HepG2 (cell line): Measurements from ENCODE around the gene UCN. TPM values are rescaled to one million over a fixed set of nuclear protein-coding genes. Genes with fewer than 3 reads are reported as not detected.
A peak's percentile ranks its signal among the peaks of the same experiment; 100 is the strongest.

Experiments
- ATAC-seq: fragments of 200-7000 bp; cut with Tn5 transposase; 3 replicates; pipeline ENCODE4 v1.9.1; 2020; ENCODE audit warnings: mild to moderate bottlenecking, moderate library complexity
- BruUV-seq: library from RNA; stranded (reverse); fragments of 400-500 nt; replicated peaks from 2 replicates; lab custom pipeline; 2021; lab: Mats Ljungman, UMichigan
- CTCF ChIA-PET: fragments of 300-600 bp; formaldehyde crosslinking; extraction: SDS; loops from one replicate; lab custom pipeline; 2021; ENCODE audit warnings: low total read pairs, inconsistent platforms, low intra/inter-chr PET ratio; lab: Yijun Ruan, JAX
- POLR2A ChIA-PET: fragments of 350-600 bp; sonication (Branson Sonifier 250); formaldehyde crosslinking; loops from one replicate; lab custom pipeline; 2020; ENCODE audit warnings: antibody characterized with exemption, inconsistent platforms; lab: Yijun Ruan, JAX
- DNase-seq: peaks from one replicate; pipeline ENCODE4 v3.0.0-alpha.2; 2015; ENCODE audit warnings: low spot score
- FAIRE-seq: peaks from 3 replicates; lab custom pipeline; 2011; peaks lifted over from hg19 to GRCh38; lab: Jason Lieb, UNC
- H2AFZ ChIP-seq: one replicate; pipeline ENCODE4 v1.6.1; 2011; ENCODE audit warnings: low read length, inconsistent platforms
- H3K27ac ChIP-seq: fragments of 300-600 bp; 3 replicates; pipeline ENCODE4 v1.8.0; 2011; ENCODE audit warnings: mixed run types, mild to moderate bottlenecking, mixed read lengths, low read length, inconsistent platforms; ENCODE audit not compliant: insufficient read depth; ENCODE audit errors: extremely low read length
- H3K27me3 ChIP-seq, 2 experiments: fragments of 200-600 bp in 1 of 2; 2 replicates in 1 of 2; 3 replicates in 1 of 2; pipeline versions ENCODE4 v1.6.0 to v1.8.0; 2011; ENCODE audit warnings: low read length in 2 of 2, mild to moderate bottlenecking in 2 of 2, moderate library complexity in 2 of 2, inconsistent platforms in 1 of 2; ENCODE audit not compliant: insufficient read depth in 2 of 2, control insufficient read depth in 1 of 2
- H3K36me3 ChIP-seq, 2 experiments: fragments of 200-600 bp in 1 of 2; replicated peaks in 1 of 2; 2 replicates in 1 of 2; 3 replicates in 1 of 2; pipeline versions ENCODE4 v1.5.1 to v1.8.0; 2011; ENCODE audit warnings: low read length in 2 of 2, inconsistent platforms in 1 of 2; ENCODE audit not compliant: insufficient read depth in 2 of 2, control insufficient read depth in 1 of 2
- H3K4me1 ChIP-seq: 2 replicates; pipeline ENCODE4 v1.5.1; 2012; ENCODE audit warnings: low read length, inconsistent platforms; ENCODE audit not compliant: insufficient read depth
- H3K4me2 ChIP-seq: 2 replicates; pipeline ENCODE4 v1.6.0; 2011; ENCODE audit warnings: low read depth, low read length, inconsistent platforms
- H3K4me3 ChIP-seq, 3 experiments: fragments of 200-600 bp in 1 of 3; sonication (generic), shearing (Covaris generic) in 1 of 3; replicated peaks in 1 of 3; 2 replicates each; pipeline ENCODE4 v1.5.1; 2011 to 2016; ENCODE audit warnings: low read length in 3 of 3, inconsistent platforms in 2 of 3, low read depth in 2 of 3, mild to moderate bottlenecking in 2 of 3, control low read depth in 1 of 3, mixed read lengths in 1 of 3; ENCODE audit not compliant: insufficient read depth in 1 of 3
- H3K79me2 ChIP-seq: one replicate; pipeline ENCODE4 v1.6.1; 2011; ENCODE audit warnings: low read length, inconsistent platforms; ENCODE audit not compliant: insufficient read depth
- H3K9ac ChIP-seq: 2 replicates; pipeline ENCODE4 v1.6.0; 2011; ENCODE audit warnings: mild to moderate bottlenecking, low read depth, low read length, inconsistent platforms; ENCODE audit not compliant: insufficient read depth
- H3K9me3 ChIP-seq: 2 replicates; pipeline ENCODE4 v1.5.1; 2012; ENCODE audit warnings: mild to moderate bottlenecking, low read length
- H4K20me1 ChIP-seq: 2 replicates; pipeline ENCODE4 v1.6.0; 2011; ENCODE audit warnings: inconsistent platforms, mild to moderate bottlenecking, low read length, moderate library complexity; ENCODE audit not compliant: insufficient read depth
- AGO1 ChIP-seq: fragments of 200-400 bp; formaldehyde crosslinking; IDR thresholded peaks from 2 replicates; pipeline ENCODE4 v1.6.1; 2017; ENCODE audit warnings: mild to moderate bottlenecking, low read depth, low read length, moderate library complexity; ENCODE audit not compliant: poor library complexity, severe bottlenecking
- FOXA3 ChIP-seq: IDR thresholded peaks from 2 replicates; pipeline ENCODE4 v1.6.1; 2016; ENCODE audit warnings: missing genetic modification reagents, missing compliant biosample characterization
- FUBP1 ChIP-seq: sonication (generic); formaldehyde crosslinking; IDR thresholded peaks from 2 replicates; pipeline ENCODE4 v1.5.1; 2020; ENCODE audit warnings: missing genetic modification reagents, mild to moderate bottlenecking, borderline replicate concordance
- GPN1 ChIP-seq: sonication (generic); formaldehyde crosslinking; IDR thresholded peaks from 2 replicates; pipeline ENCODE4 v1.5.1; 2020; ENCODE audit warnings: missing genetic modification reagents, borderline replicate concordance
- HNF1A ChIP-seq, 2 experiments: sonication (generic) in 1 of 2; formaldehyde crosslinking in 1 of 2; IDR thresholded peaks; 2 replicates each; pipeline versions ENCODE4 v1.4.0 to v1.6.1; 2016 to 2020; ENCODE audit warnings: borderline replicate concordance in 1 of 2, low read depth in 1 of 2, mild to moderate bottlenecking in 1 of 2, missing genetic modification reagents in 1 of 2
- NCOA2 ChIP-seq: sonication (generic); formaldehyde crosslinking; IDR thresholded peaks from 2 replicates; pipeline ENCODE4 v1.8.0; 2022; ENCODE audit warnings: inconsistent platforms
- NFE2L1 ChIP-seq: sonication (generic); formaldehyde crosslinking; IDR thresholded peaks from 2 replicates; pipeline ENCODE4 v1.4.0; 2020; ENCODE audit warnings: missing genetic modification reagents, mild to moderate bottlenecking, borderline replicate concordance
- RBAK ChIP-seq: sonication (generic); formaldehyde crosslinking; IDR thresholded peaks from 2 replicates; pipeline ENCODE4 v1.5.1; 2020; ENCODE audit warnings: mild to moderate bottlenecking, missing genetic modification reagents
- ZC3H4 ChIP-seq: sonication (generic); formaldehyde crosslinking; IDR thresholded peaks from 2 replicates; pipeline ENCODE4 v1.4.0; 2020; ENCODE audit warnings: missing genetic modification reagents, borderline replicate concordance
- ZNF431 ChIP-seq: sonication (generic); formaldehyde crosslinking; IDR thresholded peaks from 2 replicates; pipeline ENCODE4 v1.9.0; 2022; ENCODE audit warnings: missing genetic modification reagents, low read depth, mild to moderate bottlenecking, borderline replicate concordance
- ZNF503 ChIP-seq: sonication (generic); formaldehyde crosslinking; IDR thresholded peaks from 2 replicates; pipeline ENCODE4 v1.4.0; 2020; ENCODE audit warnings: missing genetic modification reagents
- ZNF792 ChIP-seq: IDR thresholded peaks from 2 replicates; pipeline ENCODE4 v1.6.1; 2016
- ZSCAN9 ChIP-seq: IDR thresholded peaks from 2 replicates; pipeline ENCODE4 v1.6.1; 2016; ENCODE audit warnings: borderline replicate concordance
- WGBS: methylation state at CpG from one replicate; pipeline ENCODE4 v1.1.6; 2017; ENCODE audit warnings: low lambda C conversion rate; 5-methylcytosine and 5-hydroxymethylcytosine counted together
- in situ Hi-C: cut with HindIII; loops from 2 replicates; pipeline ENCODE4 v1.10.0; 2017; ENCODE audit warnings: low pct_unique_long_range_greater_than_20kb; ENCODE audit not compliant: extremely low pct_ligation_motif_present
- intact Hi-C: fragments of 100-400 bp; cut with micrococcal nuclease; formaldehyde crosslinking; loops from one replicate; pipeline ENCODE4 v1.10.0; 2022; ENCODE audit not compliant: unreplicated experiment
- polyA plus RNA-seq, 8 experiments: library from polyadenylated mRNA; depleted of rRNA in 3 of 8; stranded (reverse) in 7 of 8; unstranded in 1 of 8; fragments of >200 nt; fragmentation: Illumina TruSeq in 4 of 8; extraction: Trizol in 4 of 8; gene quantifications; 2 replicates each; pipeline versions ENCODE4 v1.2.1 to v1.2.3, GENCODE V29; 2011 to 2016; ENCODE audit warnings: low read depth in 4 of 8, missing spikeins in 1 of 8, mixed read lengths in 1 of 8; ENCODE audit not compliant: insufficient read depth in 1 of 8
- total RNA-seq, 5 experiments: library from RNA; depleted of rRNA; stranded (reverse); fragments of >200 nt; fragmentation: Illumina TruSeq; extraction: Trizol; gene quantifications; 2 replicates each; pipeline ENCODE4 v1.2.3, GENCODE V29; 2016; ENCODE audit warnings: low read depth in 1 of 5

The UCN gene
- total and polyA plus RNA-seq, 2 of the 13 experiments (the other 11 are each of a cell fraction or from before 2014, with no cell fraction given): 1.2 to 2.3 TPM

DNA sequence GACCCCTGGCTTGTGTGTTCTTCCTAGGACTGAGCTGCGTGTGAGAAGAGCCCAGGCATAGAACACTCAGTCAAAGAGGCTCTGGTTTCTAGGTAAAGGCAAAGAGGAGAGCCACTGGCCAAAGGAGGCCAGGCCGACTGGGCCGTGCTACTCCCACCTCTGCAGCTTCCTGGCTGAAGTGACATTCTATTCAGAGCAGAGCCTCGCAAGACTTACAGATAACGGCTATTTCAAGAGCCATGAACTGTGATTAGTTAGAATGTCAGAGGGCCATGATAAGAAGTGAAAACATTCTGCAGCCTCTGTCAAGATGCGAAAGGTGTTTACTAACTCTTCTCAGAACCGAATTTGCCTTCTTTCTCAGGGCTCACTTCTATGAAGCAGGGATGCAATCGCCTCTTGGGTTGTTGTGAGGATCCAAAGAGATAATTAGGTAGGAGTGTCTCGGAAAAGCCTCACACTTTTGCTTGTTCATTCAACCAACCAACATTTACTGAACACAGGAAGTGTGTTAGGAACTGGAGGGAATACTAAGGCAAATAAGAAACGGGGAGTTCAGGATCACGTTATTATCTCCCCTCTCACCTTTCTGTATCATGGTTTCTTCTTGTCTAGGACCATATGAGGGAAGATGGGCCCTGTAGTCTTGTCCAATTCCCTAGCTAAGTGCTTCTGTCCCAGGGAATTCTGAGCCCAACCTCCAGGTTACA, 36.5 kb downstream of the UCN start:
- FAIRE-seq (peak; percentile 23), ATAC-seq (peak; percentile 47), DNase-seq (no peak)
- Histone ChIP-seq H3K4me1 (peaks cover 12% of the 10 kb centered on the region; the same call in 1 of the 2 replicates), H3K4me3 (no peak overlapping the region), H3K9ac (no peak overlapping the region), H2AFZ (no peak overlapping the region), H3K36me3 (no peaks in the 10 kb centered on the region), H3K27me3 (peaks cover 7 to 66% of the 10 kb centered on the region in 2 experiments), H3K27ac (no peak overlapping the region), H4K20me1 (no peaks in the 10 kb centered on the region), H3K9me3 (no peaks in the 10 kb centered on the region), H3K79me2 (no peaks in the 10 kb centered on the region), H3K4me2 (no peak overlapping the region)
- BruUV-seq: no TSS peak
- intact Hi-C loops (no loop called here), in situ Hi-C loops (no loop called here)
- ChIA-PET POLR2A (interaction anchor here (0.7 to 1.7 kb wide), 5 partner anchors 9 to 253 kb away, joined by 3 to 6 read pairs (median 3); partner anchors contain the start of genes ATRAID, SLC30A3 and SLC5A6), CTCF (no interaction called here)
- 30% methylated on average over 11 of the region's 11 CpGs for WGBS
- no peak for TF ChIP-seq FOXA3 (CRISPR knock-in tag)
- TF ChIP-seq ZNF431 (CRISPR knock-in tag): no peak
- TF ChIP-seq NCOA2: no peak
- no peak for TF ChIP-seq RBAK (CRISPR knock-in tag)
- no peak for TF ChIP-seq FUBP1 (CRISPR knock-in tag)
- TF ChIP-seq ZC3H4 (CRISPR knock-in tag): no peak
- TF ChIP-seq ZNF503 (CRISPR knock-in tag): no peak
- no peak for TF ChIP-seq AGO1
- no peak for TF ChIP-seq ZSCAN9
- no peak for TF ChIP-seq NFE2L1 (CRISPR knock-in tag)
- TF ChIP-seq HNF1A (IDR thresholded peaks at IDR 0.05; ENCODE audit: low read depth): no peak
- no peak for TF ChIP-seq HNF1A (CRISPR knock-in tag; IDR thresholded peaks at IDR 0.05; ENCODE audit: borderline replicate concordance)
- no peak for TF ChIP-seq ZNF792 (CRISPR knock-in tag)
- no peak for TF ChIP-seq GPN1
